ENCODE measurements around the gene EOLA1. TPM values are rescaled to one million over a fixed set of nuclear protein-coding genes. Genes with fewer than 3 reads are reported as not detected.
A peak's percentile ranks its signal among the peaks of the same experiment; 100 is the strongest.
"Not testable (repeated sequence)": the region's sequence is repeated elsewhere in the genome, so short reads cannot be mapped to it uniquely, and the experiment has no call there.

Gene EOLA1
- 10 to 100 TPM; 16.3 to 23.2 (median 21.4) TPM for polyA plus RNA-seq (ENCODE audit: insufficient read length in 4 of 4)

DNA sequence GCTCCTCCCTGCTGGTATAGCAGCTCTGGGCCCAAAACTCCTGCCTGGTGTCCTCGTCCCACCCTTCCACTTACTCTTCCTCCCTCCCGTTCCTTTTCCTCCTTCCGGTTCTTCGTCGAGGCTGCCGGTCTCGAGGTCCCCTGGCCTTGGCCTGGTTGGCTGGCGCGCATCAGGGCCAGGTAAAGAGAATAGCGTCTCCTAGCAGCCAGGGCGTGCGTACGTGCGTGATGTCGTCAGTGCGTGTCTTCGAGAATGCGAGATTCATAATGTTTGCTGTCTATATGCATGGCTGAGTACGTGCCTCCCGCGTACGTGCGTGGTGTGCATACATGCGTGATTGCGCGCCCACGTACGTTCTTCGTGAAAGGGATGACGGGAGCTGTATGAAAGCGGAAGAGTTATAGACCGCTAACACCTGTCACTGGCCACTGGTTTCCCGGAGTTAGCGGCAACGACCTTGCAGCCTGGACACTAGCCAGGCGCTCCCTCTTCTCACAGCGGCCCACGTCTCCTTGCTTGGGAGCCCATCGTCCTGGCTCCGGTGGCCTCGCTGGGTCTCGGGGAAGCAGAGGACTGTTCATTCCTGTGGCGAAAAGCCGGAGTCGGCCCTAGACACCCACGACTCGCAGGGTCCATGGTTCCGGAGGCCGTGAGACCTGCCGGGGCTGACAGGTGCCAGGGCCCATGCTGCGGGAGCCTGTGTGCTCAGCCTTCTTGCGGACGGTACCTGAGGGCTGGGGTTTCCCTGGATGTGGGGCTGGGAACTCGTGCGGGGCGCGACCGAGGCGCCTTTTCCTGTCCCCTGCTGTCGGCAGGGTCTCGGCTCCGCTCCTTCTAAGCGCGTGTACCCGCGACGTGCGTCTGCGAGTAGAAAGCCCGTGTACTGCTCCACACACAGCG, at the start of gene EOLA1:
Gene EOLA1 (plus strand): TSS at position 392 of the 900 bp plus-strand sequence. CDS start 4,619 bp downstream, outside the sequence.
- DNase-seq (ENCODE audit: low read depth in 4 of 4, low spot score in 3 of 4) = peak in 3 of 4 donors; percentile 71 to 76 (median 72)

DNA sequence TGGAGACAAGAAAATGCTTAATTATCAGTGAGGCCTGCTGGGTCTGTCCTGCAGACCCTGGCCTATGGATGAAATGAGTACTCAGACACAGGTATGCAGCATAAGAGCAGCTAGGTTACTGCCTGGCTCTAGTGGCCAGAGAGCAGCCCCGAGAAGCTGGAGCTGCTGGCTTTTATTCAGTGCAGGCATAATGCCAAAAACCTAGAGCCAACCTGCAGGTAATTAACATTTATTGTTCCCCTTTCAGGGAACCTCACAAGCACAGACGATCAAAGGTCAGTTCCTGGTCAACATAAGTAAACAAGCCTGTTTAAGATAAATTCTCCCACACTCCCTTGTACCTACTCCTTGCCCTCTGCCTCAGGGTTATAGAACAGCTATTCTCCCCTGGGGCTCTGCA, 49.0 kb upstream of the EOLA1 start:
- no peak for DNase-seq (ENCODE audit: low read depth in 4 of 4, low spot score in 3 of 4)

- no peak for DNase-seq (ENCODE audit: low read depth in 4 of 4, low spot score in 3 of 4)
Measured at GRCh38 chrX:149493567-149494562, 46.9 kb upstream of the EOLA1 start.

DNA sequence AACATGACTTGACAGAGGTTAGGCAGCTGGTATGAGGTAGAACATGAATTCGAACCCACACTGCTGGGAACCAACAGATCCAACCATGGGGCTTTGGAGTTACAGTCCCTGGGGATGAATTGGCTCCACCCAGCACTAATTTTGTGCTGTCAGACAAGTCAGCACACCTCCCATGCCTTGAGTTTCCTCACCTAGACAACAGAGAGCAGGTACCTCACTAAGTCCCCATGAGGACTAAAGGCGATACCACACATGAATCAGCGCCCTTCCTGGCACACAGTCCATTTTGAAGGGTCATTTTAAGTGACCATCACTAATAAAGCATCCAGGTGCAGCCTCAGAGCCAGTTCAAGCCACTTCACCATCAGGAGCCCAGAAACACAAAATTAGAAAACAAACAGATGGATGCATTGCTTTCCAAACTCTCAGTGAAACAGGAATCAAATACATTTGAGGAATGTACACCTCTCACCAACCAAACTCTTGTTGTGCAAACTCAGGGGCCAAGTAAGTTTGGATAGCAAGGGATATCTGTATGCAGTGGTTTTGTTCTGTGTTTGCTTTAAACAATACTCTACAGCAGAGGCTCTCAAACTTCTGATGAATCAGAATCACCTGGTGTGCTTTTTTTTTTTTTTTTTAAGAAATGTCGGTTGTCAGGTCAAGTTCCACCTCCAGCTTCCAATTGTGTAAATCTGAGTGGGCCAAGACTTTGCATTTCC, 45.8 kb upstream of the EOLA1 start:
- no peak for DNase-seq (ENCODE audit: low read depth in 4 of 4, low spot score in 3 of 4)

DNA sequence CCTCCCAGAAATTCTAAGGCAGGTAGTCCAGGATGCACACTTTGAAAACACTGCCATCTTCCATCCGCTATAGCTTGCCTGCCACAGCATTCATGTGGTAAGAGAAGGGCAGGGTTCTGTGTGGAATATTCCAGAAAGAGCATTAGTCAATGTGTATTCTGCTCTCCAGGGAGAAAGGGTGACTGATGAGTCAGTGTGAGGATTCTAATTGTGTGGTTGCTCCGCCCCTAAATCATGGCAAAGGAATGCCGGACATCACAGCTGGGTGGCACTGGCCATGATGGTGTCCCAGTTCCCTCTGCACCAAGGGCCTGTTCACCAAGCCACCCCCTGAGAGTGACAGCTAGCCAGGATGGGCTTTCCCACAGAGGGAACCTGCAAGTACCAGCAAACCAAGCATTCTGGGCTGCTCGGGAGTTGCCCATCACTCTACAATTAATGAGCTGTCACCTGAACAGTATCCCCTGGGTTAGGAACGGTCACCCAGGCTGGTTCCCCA, 45.2 kb upstream of the EOLA1 start:
- no peak for DNase-seq (ENCODE audit: low read depth in 4 of 4, low spot score in 3 of 4)

- DNase-seq (ENCODE audit: low read depth in 4 of 4, low spot score in 3 of 4) = no peak
Measured at GRCh38 chrX:149497054-149497453, 43.8 kb upstream of the EOLA1 start.

GRCh38 chrX:149497626-149498025, 43.2 kb upstream of the EOLA1 start:
- no peak for DNase-seq (ENCODE audit: low read depth in 4 of 4, low spot score in 3 of 4)

GRCh38 chrX:149498767-149499166, 42.0 kb upstream of the EOLA1 start:
- DNase-seq (ENCODE audit: low read depth in 4 of 4, low spot score in 3 of 4) = no peak

- DNase-seq (ENCODE audit: low read depth in 4 of 4, low spot score in 3 of 4) = no peak
Measured at GRCh38 chrX:149499766-149500165, 41.0 kb upstream of the EOLA1 start.

DNA sequence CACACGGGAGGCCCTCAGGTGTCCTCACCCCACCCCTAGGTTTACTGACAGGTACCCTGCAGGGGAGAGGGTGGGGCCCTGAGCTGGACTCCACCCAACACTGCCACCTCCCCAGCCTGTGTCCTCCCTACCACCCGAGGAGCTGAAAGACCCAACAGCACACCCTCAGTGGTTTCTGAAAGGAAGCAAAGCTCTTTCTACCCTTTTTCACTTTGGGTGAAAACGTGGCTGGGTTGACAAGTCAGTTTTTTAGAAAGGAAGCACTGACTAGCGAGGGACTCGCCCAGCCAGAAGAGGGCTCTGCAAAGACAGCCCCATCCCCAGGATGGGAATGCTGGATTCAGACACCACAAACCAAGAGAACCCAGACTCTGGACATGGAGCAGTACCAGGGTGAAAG, 37.9 kb upstream of the EOLA1 start:
- DNase-seq (ENCODE audit: low read depth in 4 of 4, low spot score in 3 of 4) = not testable (repeated sequence)

GRCh38 chrX:149503446-149503845, 37.4 kb upstream of the EOLA1 start:
- not testable (repeated sequence) for DNase-seq (ENCODE audit: low read depth in 4 of 4, low spot score in 3 of 4)

- no peak for DNase-seq (ENCODE audit: low read depth in 4 of 4, low spot score in 3 of 4)
Measured at GRCh38 chrX:149504226-149504914, 36.4 kb upstream of the EOLA1 start.

GRCh38 chrX:149504915-149505651, 35.7 kb upstream of the EOLA1 start, which contains the start of gene IDS:
Gene IDS, minus strand, starts transcription at chrX:149505306. Its CDS starts 169 bp downstream, at chrX:149505137.
- peak; percentile 49 to 72 (median 68) for DNase-seq (ENCODE audit: low read depth in 4 of 4, low spot score in 3 of 4)

- no peak for DNase-seq (ENCODE audit: low read depth in 4 of 4, low spot score in 3 of 4)
Measured at GRCh38 chrX:149505671-149506070, 35.1 kb upstream of the EOLA1 start.

GRCh38 chrX:149506349-149506748, 34.5 kb upstream of the EOLA1 start:
- DNase-seq (ENCODE audit: low read depth in 4 of 4, low spot score in 3 of 4) = no peak

- DNase-seq (ENCODE audit: low read depth in 4 of 4, low spot score in 3 of 4) = no peak
Measured at GRCh38 chrX:149508467-149508866, 32.3 kb upstream of the EOLA1 start.

DNA sequence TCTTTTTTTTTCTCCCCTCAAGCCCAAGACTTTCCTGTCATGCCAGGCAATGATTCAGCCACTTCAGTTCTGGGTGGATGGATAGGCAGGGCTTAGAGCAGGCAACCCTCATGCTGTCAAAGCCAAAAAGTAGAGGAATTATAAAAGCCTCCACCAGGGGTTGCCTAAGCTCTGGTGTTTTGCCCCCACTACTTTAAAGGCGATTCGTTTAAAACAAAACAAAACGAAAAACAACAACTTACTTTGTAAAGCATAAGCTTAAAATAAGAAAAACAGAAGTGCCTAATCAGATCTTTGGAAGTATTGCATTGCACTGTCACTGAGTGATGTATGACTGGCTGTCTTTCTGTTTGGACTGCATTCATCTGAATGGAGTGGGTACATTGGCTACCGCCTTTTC, 30.4 kb upstream of the EOLA1 start:
- no peak for DNase-seq (ENCODE audit: low read depth in 4 of 4, low spot score in 3 of 4)

- DNase-seq (ENCODE audit: low read depth in 4 of 4, low spot score in 3 of 4) = no peak
Measured at GRCh38 chrX:149511081-149511480, 29.7 kb upstream of the EOLA1 start.
